SK-MEL-5 (cell line): ENCODE data around the gene NR3C2. TPM values are rescaled to one million over a fixed set of nuclear protein-coding genes. Genes with fewer than 3 reads are reported as not detected.
A peak's percentile ranks its signal among the peaks of the same experiment; 100 is the strongest.

Experiments
- DNase-seq: peaks from one replicate; pipeline ENCODE4 v3.0.0-alpha.2; 2016; ENCODE audit warnings: low read depth, low spot score
- in situ Hi-C: cut with HindIII; loops from 2 replicates; pipeline ENCODE4 v1.10.0; 2016; ENCODE audit warnings: low sequenced_read_pairs, high pct_unique_total_duplicates, low pct_unique_long_range_greater_than_20kb
- total RNA-seq: library from RNA; depleted of rRNA; stranded (reverse); fragments of >200 nt; shearing (Covaris generic); gene quantifications from 2 replicates; pipeline ENCODE4 v1.2.3, GENCODE V29; 2014

The NR3C2 gene
- total RNA-seq, 1 experiment from 2014 or later, result 0.32 TPM

DNA sequence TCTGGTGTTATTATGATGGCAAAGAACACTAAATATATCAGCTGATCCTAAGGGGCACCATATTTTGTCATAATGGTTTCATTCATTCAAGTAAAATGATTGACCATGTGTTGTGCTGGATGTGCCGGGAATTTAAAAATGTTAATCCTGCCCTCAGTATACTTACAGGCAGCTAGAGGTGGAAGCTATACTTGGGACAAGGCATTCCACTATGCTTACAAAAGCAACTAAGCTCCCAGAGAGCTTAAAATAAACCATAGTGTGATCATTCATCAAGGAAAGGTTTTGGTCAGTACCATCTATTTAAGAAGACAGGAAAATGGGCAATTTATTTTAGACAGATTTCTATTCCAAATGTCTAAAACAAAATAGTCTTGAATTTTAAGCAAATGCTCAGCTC is 46.4 kb downstream of the NR3C2 start:
- DNase-seq, result no peak
- in situ Hi-C loops, result no loop called here

DNA sequence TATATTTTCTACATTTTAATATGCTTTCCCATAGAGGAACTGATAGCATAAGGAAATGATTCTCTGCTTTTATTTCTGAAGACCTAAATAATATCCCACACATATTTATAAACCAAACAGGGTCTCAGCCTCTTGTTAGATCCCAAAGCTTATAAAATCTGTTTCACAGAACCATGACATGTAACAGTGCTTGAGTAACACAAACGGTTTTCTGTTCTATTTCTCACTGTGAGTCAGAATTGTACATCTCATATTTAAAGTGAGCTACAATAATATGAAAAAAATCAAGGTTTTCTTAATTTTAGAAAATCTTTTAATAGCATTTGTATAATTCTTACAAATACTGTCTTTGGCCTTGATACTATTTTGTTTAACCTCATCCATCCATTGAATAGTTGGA is 51.2 kb downstream of the NR3C2 start:
- no peak for DNase-seq
- in situ Hi-C loops, result no loop called here

DNA sequence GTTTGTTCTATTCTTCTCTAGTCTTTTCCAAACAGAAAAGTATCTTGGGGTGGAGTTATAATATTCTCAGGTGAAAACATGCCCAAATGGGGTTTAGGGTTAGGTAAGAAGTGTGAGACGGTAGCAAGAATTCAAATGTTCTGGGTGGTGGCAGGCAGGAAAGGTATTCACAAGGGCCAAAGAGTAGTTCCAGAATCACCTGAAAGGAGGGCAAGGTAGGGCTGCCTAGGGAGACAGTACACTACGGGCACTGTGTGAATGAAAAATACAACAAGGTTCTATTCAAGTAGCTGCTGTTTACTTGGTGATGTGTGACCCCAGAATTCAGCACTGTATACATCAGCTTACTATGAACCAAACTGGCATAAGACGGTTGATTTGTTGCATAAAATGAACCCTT is 51.9 kb downstream of the NR3C2 start:
- DNase-seq, result no peak
- in situ Hi-C loops, result no loop called here

DNA sequence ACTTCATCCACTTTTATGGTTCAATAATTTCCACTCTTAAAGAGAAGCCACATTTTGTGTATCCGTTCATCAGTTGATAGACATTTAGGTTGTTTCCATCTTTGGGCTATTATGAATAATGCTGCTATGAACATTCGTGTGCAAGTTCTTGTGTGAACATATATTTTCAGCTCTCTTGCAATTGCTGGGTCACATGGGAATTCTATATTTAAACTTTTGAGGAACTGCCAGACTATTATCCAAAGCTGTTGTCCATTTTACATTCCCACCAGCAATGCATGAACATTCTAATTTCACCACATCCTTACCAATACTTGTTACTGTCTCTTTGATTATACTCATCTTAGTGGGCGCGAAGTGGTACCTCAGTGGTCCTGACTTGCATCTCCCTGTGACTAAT is 61.9 kb downstream of the NR3C2 start:
- in situ Hi-C loops, result no loop called here
- no peak for DNase-seq

DNA sequence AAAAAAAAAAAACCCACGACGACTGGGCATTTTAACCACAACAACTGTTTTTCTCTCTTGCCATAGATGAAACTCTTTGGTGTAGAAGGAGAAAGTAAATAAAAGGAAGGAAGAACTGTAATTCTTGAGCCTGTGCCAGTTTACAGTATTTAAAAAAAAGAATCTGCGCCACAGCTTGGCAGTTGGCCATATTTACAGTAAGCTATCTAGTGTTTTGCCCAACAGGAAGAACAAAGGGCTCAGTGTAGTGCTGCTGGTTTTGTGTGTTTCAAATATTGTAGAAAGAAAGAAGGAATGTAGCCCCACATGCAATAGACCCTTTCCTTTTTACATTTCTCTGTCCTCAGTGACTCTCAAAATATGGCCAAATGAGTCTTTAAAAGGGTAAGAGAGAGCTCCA is 66.1 kb downstream of the NR3C2 start:
- in situ Hi-C loops, result no loop called here
- DNase-seq, result peak; percentile 93

DNA sequence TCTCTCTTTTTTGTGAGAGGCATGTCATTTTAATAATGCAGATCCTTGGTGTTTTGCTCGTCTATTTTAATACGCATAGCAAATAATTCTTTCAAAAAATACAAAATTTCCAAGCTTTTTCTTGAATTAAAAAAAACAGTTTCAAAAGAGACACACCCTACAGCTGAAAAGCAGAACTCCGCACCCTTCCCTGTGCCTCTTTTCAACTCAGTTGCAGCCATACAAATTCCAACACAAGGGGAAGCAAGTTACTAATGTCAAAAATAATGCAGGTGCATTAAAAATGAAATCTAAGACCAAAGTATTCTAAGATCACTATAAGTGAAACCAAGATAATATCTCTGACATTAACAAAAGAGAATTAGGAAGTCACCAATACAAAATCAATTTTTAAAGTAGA is 66.6 kb downstream of the NR3C2 start:
- DNase-seq, result no peak
- in situ Hi-C loops, result no loop called here

DNA sequence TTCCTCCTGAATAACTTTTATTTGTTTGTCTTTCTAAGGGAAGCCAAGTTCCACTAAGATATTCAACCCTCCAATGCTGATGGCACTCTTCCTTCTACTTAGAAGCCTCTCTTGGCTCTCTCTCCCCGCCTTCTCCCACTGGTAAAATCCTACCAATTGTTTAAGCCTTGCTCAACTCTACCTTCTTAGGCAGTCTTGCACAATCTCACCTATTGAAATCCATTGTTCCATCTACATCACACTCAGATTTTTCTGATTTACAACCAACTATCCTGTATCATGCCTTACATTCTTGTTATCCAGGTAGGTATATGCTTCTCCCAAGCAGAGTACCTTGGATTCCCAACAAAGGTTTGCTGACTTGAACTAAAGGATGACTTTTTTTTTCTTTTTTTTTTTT is 69.1 kb downstream of the NR3C2 start:
- in situ Hi-C loops, result no loop called here
- no peak for DNase-seq

DNA sequence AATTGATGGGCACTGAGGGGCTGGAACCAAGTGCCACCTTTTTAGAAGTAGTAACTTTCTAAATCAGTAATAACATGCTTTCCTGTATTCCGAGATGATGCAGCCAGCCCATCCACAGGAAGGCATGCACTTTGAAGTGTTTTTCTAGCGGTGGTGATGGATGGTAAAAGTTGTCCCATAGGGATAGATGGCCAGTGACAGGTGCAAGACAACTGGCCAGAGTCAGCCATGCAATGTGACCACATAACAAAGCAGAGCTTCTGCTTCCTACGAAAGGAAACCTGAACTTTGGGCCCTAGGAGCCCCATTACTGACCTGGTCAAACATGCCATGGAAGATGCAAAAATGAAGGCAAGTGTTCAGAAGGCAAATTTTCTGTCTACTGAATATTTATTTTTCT is 72.3 kb downstream of the NR3C2 start:
- in situ Hi-C loops, result no loop called here
- DNase-seq, result no peak

DNA sequence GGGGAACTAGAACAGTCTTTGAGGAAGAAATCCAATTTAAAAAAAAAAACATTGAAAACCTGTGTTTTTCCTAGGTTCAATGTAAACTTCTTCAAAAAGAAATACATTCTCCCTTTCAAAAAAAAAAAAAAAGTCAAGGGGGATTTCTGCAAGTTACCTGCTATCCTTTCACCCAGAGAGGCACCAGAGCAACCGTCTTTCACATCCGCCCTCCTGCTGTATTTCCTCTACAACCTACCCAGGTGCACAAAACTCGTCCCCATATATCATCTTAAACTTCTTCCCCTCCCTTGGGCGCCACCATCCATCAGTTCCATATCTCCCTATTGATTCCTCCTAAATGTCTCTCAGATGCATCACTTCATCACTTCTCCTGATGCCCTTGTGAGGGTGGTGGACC is 74.5 kb downstream of the NR3C2 start:
- in situ Hi-C loops, result no loop called here
- DNase-seq, result no peak

DNA sequence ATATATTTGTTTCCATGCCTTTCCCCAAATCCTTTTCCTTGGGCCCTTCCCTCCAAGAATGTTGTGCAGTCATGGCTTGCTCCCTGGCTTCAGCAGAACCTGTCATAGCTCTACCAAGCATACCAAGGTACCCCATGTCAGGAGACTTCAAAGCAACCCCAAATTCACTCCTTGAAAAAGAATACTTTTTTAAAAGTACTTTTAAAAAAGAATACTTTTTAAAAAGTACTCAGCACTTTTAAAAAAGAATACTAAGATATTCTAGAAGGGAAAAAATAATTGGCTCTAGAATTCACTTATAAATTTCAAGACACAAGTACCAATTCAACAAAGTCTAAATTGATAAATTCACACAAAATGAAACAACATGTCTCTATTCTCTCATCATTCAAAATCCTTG is 76.0 kb downstream of the NR3C2 start:
- in situ Hi-C loops, result no loop called here
- DNase-seq, result no peak

DNA sequence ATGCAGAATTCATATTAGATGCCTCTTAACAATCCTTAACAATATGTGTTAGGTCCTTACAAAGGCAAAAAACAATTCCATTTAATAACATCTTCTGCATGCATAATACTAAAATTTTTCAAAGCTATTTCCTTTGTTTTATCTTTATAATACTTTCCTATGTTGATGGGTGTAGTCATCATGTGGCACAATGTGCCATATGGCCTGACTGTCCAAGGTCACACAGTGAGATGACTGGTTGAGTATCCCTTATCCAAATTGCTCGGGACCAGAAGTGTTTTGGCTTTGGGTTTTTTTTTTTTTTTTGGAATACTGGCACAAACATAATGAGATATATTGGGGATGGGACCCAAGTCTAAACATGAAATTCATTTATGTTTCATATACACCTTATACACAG is 77.7 kb downstream of the NR3C2 start:
- in situ Hi-C loops, result no loop called here

DNA sequence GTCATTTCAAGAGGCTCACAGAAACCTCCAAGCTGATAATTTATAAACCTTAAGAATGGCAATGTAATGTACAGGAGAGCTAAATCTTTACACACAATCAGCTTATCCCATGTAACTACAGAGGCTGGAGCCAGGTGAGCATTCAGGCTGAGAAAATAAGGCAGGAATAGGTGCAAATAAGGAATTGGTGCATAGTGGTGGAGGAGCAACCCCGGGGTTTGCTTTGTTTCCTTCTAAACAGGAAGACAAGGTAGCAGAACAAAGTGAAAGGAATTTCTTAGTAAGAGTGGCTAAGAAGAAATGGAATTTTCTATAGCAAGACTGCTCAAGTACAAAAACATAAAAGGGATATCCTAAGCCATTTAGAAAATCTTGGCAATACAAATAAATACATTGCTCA is 82.4 kb downstream of the NR3C2 start:
- no peak for DNase-seq
- in situ Hi-C loops, result no loop called here

More for the DNA sequence above, 77.7 kb downstream of the NR3C2 start:
- no peak for DNase-seq

DNA sequence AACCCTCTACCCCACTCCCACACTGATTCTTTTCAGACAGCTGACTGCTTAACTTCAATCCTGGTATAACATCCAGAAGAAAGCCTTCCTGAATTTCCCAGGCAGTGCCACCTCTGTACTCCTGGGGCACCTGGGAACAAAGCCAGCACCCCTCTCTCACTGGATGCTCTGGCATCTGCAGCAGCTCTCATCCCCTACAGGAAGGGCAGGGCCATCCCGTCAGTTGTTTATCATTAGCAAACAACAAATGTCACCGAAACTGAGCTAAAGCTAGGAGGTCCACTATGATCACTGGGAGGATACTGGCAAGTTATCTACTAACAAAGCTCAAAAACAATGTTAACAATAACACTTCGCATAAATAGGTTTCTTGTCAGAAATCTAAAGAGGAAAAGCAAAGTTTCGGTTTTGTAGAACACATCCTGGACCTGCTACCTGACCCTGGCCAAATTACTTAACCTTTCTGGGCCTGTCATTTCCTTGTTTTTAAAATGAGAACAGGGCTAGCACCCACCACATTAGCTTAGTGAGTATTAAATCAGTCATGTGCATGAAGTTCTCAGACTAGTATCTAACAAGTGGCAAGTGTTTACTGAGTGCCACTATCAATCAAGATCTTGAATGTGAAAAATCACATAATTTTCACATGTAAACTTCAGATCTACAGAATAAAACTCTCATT is 86.6 kb downstream of the NR3C2 start:
- in situ Hi-C loops, result no loop called here
- DNase-seq, result no peak

DNA sequence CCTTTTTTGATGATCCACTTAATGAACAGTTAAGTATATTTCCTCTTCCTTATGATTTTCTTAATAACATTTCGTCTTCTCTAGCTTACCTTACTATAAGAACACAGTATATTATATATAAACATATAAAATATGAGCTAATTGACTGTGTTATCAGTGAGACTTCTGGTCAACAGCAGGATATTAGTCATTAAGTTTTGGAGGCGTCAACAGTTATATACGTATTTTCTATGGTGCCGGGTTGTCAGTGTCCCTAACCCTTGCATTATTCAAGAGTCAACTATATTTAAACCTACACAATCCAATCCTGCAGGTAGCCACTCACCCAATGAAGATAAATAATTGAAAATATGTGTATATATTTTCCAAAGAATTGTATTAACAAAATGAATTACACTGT is 88.0 kb downstream of the NR3C2 start:
- in situ Hi-C loops, result no loop called here
- no peak for DNase-seq

DNA sequence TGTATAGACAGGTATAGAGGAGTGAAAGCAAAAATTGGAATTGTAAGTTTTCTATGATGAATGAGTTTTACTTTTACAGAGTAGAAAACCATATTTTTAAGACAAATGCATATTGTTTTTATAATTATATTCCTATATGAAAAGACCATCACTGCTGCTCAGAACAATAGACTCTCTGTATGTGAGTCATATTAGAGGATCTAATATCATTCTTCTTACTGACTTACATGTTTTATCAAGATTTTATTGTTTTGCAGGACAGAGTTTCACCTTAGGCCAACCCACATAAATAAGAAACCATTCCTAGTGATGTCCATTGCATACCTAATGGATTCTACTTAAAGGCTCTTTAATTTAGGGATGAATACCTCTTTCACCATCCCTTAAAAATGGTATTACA is 88.6 kb downstream of the NR3C2 start:
- in situ Hi-C loops, result no loop called here
- DNase-seq, result no peak

DNA sequence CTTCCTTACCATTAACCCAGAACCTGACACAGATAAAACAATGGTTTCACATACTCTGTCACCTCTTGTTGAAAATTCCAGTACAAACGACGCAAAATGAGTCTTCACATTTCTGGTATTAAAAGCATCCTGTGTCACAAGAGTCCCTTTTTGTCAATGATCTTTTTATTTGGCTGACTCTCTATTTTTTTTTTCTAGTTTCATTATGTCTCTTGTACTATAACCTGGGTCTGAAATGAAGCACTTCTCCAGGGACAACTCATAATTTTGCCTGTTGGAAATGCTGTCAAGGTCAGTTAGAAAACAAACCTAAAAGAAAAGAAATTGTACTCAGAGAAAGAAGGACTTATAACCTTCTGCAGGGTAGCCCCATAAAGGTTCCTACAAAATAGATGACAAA is 93.1 kb downstream of the NR3C2 start:
- in situ Hi-C loops, result no loop called here
- no peak for DNase-seq

DNA sequence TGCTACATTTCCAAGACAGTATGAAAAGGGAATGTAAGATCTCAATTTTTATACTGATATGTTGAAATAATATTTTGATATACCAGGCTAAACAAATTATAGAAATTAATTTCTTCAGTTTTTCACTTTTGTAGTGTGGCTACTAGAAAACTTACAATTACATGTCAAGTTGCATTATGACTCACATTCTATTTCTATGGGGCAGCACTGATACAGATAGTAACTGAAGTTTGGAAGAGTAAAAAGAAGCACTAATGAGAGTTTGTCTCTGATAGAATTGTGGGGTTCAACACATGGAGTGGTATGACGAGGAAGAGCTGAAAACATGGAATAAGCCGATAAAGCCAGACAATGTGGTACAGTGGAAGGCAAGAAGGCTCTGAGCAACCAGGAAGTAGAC is 95.6 kb downstream of the NR3C2 start:
- DNase-seq, result no peak
- in situ Hi-C loops, result no loop called here

DNA sequence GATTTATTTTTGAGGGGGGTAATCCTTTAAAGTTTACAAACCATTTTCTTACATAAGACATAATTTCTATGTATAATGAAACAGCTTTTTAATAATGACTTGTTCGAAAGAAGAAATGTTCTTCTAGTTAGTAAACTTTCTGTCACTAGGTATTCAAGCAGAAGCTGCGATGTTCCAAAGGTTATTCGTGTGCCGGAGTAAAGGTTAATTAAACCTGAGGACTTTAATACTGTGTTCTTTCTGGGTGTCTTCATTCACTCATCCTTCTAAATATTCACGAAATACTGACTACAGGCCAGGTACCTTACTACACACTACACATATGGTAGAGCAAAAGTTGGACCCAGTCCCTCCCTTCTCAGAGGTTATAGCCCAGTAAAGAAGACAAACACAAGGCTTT is 96.7 kb downstream of the NR3C2 start:
- in situ Hi-C loops, result no loop called here
- DNase-seq, result no peak

DNA sequence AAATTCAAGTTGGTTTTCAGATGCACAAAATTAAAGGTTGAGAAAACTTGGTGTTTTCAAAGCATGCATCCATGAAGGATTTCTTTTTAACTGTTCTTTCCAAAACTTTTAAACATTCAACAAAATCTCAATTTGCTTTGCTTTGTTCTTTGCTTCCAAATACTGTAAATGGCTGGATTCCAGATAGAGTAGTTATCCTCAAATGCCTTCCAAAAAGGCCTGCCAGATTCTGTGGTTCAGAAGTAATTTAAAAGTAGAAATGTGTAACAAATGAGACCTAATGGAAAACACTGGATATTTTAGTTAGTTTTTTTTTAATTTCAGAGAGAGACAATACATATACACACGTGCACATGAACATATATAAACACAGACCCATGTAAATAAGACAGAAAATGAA is 97.3 kb downstream of the NR3C2 start:
- DNase-seq, result no peak
- in situ Hi-C loops, result no loop called here

DNA sequence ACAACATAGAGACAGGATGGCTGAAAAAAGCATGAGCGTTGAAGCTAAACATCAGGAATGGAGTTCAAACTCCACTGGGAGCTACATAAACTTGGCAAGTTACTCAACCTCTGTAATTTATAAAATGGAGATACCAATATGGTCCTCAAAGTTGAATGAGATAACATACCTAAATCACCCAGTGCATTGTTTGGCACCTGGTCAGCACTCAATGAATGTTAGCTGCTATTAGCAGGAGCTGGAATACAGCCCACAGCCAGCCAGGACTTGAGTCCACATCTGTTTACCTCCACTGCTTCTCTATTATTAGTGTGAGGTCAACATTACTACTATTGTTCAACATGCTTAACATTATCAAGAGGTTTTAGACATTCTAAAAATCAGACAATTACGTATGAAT is 97.9 kb downstream of the NR3C2 start:
- in situ Hi-C loops, result no loop called here
- DNase-seq, result no peak
